Right renal pelvis (tissue), 4 donors: ENCODE measurements around the gene FMNL2. TPM values are rescaled to one million over a fixed set of nuclear protein-coding genes. Genes with fewer than 3 reads are reported as not detected.
A peak's percentile ranks its signal among the peaks of the same experiment; 100 is the strongest.

Source experiments
- DNase-seq, 4 donors: peaks; one replicate each; pipeline ENCODE4 v3.0.0-alpha.2; 2013; ENCODE audit warnings: low read depth in 4 of 4, low spot score in 3 of 4, missing footprints in 1 of 4
- polyA plus RNA-seq, 4 donors: library from polyadenylated mRNA; unstranded; fragments of 120-200 nt; gene quantifications; one replicate each; pipeline ENCODE4 v1.2.1, GENCODE V29; 2013; ENCODE audit not compliant: insufficient read length in 4 of 4

FMNL2 gene
- polyA plus RNA-seq, 4 donors: 87.8 to 108 (median 103) TPM

DNA sequence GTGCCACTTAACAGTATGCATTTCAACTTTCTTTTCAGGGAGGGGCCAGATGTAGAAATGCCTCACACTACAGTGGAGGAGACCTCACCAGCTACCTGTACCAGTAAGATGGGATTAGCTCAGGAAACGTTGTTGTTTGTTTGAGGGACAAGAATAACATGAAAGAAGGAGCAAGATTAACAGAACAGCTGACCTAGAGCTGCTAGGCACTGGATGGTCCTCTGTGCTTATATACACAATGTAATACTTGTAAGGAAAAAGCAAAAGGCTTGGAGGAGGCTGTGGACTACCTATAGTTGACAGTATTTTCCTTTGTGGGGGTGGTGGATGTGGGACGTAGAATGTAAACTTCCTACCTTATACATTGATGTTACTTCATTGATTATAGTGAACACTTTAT, 154.4 kb downstream of the FMNL2 start:
- DNase-seq: no peak

DNA sequence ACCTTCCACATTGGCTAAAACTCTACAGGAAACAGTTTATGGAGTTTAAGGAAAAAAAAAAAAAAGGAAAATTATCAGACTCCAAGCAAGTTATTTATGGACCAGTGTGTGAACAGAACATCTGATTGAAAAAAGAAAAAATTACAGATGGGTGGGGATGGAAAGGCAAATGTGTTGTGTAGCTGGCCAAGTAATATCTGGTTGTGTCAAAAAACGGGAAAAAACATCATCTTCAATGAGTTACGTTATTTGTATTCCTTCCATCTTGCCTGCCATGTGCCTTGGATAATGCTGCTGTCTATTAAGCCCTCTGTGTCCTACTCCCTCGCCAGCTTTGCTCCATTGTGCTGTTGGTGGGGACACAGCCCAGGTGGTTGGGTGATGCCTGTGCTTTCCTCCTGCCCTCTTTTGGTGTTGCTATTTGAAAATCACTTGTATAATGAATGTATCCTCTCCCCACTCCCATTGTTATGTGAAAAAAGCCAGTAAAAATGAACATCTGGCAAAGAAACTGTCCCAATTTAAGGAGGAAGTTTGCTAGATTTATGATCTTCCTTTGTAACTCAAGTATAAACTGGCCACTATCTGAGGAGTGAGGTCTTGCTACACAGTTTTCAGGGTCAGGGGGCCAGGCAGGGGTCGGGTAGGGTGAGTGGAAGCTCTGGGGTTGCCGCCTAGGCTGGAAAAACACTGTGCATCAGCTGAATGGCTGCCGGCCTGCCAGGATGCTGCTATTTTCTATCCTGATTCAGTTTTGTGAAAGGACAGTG, 155.9 kb downstream of the FMNL2 start:
- peak in 2 of 4 donors; percentile 35 to 56 for DNase-seq

DNA sequence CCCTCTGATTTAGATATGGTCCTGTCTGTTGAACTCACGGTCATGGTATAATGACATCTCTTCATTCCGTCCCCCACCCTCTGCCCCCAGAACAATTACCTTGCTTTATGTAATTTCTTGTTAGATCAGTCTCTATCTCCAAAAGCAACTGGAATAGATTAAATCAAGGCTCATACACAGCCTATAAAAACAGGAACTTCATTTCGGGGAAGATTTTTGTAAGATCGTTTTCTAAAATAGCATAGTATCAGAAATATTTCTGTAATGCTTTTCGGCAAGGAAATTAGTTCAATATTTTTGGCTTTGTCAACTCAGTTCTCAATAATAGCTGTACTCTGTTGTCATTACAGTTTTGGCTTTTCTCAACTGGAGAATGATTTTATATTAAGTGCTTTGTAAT, 157.2 kb downstream of the FMNL2 start:
- no peak for DNase-seq

DNA sequence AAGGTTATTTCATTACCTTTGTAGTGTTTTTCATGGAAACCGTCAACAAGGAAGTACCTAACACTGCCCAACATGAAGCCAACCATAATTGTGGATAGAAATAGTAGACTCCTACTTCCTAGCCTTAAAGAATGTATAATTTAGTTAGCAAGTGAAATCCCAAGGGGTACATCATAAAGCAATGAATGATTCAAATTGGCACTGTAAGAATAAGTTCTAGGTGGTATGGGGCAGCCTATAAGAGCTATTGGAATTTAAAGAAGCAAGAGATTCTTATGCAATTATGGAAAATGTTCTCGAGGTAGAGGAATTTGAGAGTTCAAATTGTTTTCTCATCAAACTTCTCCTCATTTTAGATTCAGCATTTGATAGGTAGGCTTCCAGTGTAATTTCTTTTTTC, 157.9 kb downstream of the FMNL2 start:
- DNase-seq: no peak

DNA sequence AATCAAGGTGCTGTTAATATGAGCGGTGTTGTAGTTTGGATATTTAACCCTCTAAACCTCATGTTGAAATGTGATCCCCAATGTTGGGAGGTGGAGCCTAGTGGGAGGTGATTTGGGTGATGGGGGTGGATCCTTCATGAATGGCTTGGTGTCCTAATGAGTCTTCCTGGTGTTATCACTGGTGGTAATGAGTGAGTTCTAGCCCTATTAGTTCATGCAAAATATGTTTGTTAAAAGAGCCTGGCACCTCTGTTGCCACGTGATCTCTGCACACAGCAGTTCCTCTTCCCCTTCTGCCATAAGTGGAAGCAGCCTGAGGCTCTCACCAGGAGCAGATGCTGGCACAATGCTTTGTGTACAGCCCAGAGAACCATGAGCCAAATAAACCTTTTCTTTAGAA, 158.4 kb downstream of the FMNL2 start:
- no peak for DNase-seq

DNA sequence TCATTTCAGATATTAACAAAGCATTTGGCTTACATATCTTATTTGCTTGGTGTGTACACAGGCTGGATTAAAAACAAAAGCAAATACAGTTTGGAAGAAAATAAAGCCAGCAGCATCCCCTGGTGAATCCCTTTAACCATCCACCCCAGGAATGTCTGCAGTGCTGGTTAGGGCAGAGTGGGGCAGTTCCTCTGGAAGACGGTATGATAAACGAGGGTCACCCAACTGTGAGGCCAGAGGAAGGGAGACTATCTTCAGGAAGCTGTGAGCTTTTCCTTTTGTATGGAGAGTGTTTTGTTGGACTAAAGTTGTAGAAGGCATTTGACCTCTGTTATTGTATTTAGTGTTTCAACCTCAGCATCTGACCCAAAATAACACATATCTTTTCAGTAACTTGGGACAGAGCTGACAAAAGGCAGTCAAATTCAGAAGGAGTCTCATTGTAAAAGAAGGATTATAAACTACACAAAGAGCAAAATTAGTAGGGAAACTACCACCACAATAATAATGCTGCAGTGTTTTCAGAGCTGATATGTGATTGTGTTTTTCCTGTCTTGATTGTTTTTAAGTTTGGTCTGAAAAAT, 159.1 kb downstream of the FMNL2 start:
- no peak for DNase-seq

DNA sequence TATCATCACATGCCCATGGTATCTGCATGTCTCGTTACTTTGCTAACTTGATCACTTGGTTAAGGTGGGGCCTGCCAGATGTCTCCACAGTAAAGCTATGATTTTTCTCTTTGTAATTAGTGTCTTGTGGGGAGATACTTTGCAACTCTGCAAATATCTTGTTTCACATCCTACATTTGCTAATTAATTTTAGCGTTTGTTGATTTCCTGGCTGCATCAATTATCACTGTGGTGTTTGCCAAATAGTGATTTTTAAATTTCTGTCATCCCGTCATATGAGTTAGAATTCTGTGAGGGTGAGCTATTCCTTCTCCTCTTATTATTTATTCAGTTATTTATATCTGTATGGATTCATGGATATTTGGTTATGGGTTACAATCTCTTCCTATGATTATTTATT, 161.4 kb downstream of the FMNL2 start:
- no peak for DNase-seq

DNA sequence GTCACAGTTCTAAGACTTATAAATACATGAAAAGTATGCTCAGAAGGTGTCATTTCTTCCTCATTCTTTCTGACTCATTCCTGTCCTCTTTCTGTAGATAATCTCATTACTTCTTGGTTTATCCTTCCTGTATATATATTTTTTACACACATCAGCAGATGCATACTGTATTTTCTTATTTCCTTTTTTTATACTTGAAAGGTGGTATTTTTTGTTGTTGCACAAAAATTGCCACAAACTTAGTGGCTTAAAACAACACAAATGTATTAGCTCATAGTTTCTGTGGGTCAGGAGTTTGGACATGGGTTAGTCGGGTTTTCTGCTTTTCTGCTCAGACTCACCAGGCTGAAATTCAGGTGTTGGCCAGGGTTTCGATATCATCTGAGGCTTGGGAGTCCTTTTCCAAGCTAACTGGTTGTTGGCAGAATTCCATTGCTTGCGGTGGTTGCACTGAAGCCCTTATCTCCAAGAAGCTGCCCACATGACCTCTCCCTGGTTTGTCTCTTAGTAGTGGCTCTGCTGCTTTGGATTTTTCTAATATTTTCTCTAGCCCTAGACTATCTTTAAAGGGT, 162.6 kb downstream of the FMNL2 start:
- DNase-seq: no peak

DNA sequence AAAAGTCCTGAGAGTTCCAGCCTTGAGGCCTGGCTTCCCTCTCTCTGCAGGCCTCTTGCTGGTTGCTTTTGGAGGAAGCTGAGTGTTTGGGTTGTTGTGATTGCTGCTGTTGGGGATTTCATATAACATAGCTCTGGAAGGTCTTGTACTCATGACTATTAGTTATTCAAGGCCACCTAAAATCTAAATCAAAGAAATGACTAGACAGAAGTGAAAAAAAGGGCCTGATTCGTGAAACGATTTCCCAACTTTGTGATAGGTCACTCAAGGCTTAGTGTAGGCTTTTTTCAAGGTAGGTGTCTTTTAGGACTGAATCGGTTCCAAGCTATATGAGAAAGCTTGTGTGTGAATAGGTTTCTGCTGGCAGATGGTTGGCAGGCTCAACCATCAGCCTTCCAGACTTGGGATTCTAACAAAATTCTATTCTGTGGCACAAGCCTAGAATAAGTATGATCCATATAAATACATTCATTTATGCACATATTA, 164.4 kb downstream of the FMNL2 start:
- DNase-seq: no peak

DNA sequence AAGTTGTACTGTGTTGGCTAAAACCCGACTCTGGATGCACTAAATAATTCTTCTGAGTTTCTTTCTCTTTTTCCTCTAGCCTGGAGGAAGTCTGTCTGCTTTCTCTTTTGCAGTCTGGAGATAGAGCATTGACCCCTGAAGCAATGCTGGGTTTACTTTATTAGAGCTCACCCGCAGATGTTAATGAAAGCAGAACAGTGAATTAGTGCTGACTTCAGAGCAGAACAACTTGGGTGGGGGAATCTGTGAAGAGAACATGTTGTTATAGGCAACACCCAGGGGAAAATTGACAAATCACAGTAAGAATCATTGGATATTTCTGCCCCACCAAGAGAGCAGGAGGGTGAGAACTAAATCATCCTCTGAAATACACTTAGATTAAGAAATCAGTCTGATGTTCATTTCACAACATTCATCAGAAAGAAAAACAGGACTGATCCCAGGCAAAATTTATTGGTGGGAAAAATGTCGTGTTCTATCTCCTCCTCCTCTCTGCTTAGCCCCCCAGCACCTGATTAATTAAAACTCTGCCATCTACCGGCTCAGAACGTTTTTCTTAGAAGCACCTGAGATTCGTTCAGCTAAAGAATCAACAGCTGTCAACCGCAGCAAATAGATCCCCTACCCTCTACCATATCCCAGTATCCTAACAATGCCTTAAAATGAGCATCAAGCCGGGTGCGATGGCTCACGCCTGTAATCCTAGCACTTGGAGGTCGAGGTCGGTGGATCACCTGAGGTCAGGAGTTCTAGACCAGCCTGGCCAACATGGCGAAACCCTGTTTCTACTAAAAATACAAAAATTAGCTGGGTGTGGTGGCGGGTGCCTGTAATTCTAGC, 165.1 kb downstream of the FMNL2 start:
- no peak for DNase-seq

DNA sequence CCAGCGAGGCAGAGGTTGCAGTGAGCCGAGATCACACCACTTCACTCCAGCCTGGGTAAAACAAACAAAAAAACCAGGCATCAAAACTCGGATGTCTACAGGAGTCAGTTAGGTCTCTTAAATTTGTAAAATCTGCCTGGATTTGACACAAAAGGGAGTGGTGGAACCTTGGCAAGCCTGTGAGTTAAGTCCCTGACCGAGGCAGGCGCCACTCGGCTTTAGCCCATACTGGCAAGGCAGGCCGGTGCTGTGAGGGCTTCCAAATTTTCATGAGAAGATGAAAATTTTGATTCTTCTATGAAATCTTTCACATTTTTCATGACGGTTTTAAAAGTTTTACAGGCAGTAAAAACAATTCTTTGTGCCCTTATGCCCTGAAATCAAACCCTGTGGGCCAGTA, 165.8 kb downstream of the FMNL2 start:
- DNase-seq: no peak

DNA sequence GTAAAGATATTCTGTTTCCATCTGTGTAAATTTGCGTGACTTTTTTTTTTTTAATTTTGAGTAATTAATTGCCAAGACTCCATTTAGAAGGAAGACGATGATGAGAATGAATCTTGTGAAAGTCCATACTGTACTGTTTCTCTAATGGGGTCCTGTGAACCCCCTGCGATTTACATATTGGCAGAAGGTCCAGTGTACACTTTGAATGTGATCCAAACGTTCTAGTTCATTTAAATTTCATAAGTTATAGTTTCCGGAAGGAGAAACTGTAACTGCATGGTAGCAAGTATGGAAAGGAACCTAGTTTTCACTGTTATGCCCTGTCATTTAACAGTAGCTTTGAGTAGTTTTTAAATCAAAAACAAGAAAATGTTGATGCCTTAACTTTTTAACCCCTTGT, 166.7 kb downstream of the FMNL2 start:
- DNase-seq: no peak

DNA sequence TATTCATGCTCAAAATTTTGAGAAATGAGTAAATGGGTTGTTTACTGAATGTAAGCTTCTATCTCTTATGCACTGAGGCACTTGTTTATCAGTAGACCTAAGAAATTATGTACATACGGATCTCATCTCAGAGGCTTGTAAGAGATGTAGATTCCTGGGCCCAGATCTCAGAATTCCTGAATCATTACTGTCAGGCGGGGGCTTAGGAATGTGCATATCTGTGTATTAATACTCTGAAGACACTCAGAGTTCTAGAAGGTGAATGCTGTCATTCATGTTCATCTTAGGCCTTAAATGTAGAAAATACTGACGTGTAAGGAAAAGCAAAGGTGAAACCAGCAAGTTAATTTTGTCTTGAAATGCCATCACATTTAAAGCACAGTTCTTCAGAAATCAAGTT, 169.6 kb downstream of the FMNL2 start:
- no peak for DNase-seq

DNA sequence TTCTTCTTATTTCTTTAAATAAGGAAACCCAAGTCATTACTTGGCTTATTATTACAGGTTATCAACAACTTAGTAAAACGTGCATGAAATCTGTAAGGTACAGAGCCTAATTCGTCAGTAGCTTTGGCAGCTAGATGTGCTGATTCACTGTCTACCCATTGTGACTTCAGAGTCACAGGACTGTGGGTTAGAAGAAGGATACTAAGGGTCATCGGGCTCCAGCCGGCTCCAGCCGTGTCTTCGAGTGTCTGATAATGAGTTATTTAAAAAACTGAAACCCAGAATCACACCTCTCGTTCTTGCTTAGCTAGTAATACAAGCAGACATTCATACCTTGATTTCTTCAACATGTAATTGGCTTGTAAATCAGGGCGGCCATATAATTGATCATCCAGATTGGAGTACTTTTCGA, 170.5 kb downstream of the FMNL2 start:
- no peak for DNase-seq

DNA sequence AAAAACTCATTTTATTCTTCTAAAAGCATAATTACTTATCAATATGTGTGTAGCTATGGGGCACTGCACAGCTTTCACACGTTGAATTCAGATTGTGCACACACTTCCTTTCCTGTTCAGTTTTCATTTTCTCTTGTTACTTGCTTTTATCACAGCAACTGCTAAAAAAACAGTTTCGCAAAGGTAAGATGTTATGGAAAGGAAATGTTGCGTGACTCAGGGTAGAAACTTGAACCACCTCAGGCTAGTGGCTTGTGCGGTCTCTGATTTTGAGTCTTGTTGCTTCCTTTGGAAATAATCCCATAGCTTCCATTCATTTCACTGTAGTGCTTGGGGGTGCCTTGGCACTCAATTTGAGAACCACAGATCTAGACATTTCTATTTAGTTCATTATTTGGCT, 171.9 kb downstream of the FMNL2 start:
- DNase-seq: no peak

DNA sequence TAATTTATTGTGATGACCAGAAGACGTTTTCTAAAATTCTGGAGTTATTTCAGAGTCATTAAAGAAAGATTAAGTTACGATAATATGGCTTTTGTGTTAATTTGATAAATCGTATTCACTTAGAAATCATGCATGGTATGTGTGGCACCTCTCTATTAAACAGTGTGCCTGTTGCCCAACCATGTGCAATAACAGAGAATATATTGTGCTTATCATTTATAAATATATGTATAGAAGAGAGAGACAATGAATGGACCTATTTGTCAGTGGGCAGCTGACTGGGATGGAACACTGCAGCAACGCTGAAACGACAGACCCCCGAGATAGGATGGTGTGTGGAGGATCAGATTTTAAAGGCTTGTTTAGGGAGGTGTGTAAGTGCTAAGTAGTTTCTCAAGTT, 172.9 kb downstream of the FMNL2 start:
- no peak for DNase-seq

DNA sequence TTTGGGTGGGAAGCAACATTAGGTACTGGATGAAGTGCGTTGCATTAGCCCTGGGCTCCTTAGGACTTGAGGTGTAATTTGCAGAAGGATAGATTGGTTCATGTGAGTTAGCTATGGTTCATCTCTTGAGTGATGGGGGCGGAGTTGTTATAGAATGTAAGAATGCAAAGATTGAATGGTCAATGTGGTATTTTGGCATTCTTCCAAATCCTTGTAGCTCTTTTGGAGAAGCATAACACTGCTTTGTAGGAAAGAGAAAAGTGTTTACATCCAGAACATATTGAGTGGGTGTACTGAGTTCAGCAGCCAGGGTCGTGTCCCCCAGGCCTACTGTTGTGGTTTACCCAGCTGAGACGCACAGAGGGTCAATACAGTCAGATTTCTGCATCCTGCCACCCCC, 173.5 kb downstream of the FMNL2 start:
- DNase-seq: no peak

DNA sequence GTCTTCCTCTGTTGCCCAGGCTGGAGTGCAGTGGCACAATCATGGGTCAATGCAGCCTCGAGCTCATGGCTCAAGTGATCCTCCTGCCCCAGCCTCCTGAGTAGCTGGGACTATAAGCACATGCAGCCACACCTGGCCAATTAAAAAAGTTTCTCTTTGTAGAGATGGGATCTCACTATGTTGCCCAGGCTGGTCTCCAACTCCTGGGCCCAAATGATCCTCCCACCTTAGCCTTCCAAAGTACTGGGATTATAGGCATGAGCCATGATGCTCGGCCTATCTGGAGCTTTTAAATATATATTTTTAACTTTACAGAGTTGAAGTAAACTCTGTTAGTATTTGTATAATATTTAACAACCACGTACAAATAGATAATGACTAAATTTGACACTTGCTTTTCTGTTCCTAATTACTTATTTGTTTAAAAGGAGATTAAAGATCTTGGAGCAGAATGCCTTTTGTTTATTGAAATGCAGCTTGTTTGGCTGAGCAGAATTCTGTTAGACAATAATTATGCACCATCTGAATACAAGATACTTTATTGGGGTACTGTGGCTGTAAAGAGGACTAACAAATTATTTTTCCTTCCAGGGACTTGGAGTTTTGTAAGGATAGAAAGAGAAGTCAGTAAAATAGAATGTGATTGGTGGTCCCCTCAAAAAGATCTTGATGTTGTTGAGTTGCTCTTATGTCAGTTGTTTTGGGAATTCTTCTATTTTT, 175.0 kb downstream of the FMNL2 start:
- no peak for DNase-seq

DNA sequence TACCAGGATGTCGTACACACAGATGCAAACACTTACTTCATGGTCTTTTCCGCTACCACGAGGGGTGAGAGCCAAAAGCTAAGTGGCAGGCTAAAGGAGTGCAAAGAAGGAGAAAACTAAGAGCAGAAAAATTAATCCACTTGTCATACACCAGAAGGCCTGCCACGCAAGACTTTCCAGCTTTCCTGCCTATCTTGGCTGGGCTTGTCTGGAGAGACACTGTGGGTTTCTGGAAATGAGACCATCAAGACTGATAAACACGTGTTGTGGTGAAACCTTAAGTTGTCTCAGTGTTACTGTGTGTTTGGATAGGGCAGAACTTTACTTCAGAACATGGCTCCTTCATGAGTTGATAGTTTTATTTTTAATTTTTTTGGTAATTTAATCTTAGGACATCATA, 175.6 kb downstream of the FMNL2 start:
- DNase-seq: no peak

DNA sequence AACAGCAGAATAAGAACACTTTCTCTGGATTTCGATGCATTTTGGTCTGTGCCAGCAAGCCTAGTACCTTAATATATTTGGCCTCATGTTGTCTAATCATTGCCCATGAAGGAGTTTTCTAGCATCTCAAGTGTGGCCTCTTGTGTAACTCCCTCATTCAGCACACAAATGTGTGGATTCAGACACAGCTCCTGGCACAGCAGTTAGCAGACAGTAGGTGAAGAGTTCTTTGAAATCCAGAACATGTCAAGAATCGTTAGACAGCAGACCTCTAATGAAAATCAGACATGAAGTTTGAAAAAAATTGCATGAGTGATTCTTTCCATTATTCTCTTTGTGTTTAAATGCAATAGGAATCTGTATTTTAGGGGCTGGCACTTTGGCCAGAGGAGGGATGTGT, 177.0 kb downstream of the FMNL2 start:
- DNase-seq: no peak

DNA sequence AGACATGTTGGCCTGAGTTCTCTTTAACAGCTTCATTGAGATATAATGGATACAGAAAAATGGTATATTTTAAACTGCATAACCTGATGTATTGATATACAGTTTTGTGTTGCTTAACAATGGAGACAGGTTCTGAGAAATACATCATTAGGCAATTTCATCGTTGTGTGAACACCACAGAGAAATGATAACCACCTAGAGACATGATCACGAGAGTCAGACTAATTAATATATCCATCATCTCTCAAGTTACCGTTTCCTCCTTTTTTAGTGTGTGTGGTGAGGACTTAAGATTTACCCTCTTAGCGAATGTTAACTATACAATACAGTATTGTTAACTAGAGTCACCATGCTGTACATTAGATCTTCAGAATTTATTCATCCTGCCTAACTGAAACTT, 178.1 kb downstream of the FMNL2 start:
- no peak for DNase-seq
